GM12874 (cell line): ENCODE results near the gene MYO1G.

Experiments used
- TF ChIP-seq, protein P1 (sequence below): IDR thresholded peaks from 2 replicates; pipeline ENCODE4 v1.5.1; 2011; ENCODE audit warnings: low read depth, mild to moderate bottlenecking, control low read depth, low read length, moderate library complexity; ENCODE audit not compliant: insufficient read depth

MYO1G gene

DNA sequence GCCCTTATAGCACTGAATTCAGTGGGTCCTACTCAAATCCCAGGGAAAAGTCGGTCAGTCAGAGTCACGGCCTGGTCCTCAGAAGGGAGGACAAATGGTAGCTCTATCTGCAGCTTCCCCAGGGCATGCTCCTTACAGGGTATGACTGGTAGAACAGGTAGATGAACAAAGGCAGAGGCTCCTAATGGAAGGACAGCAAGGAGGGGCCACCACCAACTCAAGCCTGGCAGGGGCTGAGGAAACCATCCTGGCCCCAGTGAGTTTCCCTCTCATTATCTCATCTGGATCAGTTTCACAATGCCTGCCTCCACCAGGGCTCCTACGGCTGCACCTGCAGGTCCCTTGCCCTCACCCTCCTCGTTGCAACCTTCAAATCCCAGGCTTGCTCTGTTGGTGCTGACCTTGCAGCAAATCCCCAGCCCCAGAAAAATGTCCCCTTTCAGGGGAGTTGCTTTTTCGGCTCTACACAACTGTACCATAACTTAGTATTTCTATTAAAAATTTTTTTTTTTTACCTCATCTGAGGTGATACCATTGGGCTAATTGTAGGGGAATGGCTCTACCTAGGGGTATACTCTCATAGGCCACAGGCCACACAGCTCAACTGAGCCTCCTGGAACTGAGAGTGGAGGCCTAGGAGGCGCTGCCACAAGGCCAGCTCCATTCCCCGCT lies 2.4 kb upstream of the MYO1G start:
- TF ChIP-seq, protein P1, sequence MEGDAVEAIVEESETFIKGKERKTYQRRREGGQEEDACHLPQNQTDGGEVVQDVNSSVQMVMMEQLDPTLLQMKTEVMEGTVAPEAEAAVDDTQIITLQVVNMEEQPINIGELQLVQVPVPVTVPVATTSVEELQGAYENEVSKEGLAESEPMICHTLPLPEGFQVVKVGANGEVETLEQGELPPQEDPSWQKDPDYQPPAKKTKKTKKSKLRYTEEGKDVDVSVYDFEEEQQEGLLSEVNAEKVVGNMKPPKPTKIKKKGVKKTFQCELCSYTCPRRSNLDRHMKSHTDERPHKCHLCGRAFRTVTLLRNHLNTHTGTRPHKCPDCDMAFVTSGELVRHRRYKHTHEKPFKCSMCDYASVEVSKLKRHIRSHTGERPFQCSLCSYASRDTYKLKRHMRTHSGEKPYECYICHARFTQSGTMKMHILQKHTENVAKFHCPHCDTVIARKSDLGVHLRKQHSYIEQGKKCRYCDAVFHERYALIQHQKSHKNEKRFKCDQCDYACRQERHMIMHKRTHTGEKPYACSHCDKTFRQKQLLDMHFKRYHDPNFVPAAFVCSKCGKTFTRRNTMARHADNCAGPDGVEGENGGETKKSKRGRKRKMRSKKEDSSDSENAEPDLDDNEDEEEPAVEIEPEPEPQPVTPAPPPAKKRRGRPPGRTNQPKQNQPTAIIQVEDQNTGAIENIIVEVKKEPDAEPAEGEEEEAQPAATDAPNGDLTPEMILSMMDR = no peak

DNA sequence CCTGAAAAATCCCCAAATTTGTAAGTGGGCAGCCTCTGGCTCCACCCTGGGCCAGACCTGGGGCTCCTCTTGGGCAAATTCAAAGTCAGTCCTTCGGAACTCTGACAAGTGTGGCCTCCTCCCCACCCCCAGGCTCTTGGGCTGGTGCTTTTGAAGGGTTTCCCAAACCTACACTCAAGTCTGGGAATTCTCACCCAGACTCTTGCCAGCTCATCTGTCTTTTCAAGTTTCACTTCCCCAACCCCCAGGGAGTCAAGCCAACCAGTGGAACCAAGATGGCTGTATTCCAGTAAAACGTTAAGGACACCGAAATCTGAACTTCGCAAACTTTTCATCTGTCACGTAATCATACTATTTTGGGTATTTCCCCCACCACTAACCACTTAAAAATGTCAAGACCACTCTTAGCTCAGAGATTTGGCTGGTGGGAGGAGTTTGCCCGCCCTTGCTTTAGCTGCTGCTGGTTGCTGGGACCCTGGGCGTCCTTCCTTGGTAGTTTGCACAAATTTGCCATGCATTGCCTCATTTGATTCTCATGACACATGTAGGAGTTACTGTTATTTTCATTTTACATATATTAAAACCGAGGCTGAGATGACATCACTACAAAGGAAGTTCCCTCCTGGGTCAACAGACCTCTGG lies 1.7 kb upstream of the MYO1G start:
- TF ChIP-seq, protein P1 = no peak

DNA sequence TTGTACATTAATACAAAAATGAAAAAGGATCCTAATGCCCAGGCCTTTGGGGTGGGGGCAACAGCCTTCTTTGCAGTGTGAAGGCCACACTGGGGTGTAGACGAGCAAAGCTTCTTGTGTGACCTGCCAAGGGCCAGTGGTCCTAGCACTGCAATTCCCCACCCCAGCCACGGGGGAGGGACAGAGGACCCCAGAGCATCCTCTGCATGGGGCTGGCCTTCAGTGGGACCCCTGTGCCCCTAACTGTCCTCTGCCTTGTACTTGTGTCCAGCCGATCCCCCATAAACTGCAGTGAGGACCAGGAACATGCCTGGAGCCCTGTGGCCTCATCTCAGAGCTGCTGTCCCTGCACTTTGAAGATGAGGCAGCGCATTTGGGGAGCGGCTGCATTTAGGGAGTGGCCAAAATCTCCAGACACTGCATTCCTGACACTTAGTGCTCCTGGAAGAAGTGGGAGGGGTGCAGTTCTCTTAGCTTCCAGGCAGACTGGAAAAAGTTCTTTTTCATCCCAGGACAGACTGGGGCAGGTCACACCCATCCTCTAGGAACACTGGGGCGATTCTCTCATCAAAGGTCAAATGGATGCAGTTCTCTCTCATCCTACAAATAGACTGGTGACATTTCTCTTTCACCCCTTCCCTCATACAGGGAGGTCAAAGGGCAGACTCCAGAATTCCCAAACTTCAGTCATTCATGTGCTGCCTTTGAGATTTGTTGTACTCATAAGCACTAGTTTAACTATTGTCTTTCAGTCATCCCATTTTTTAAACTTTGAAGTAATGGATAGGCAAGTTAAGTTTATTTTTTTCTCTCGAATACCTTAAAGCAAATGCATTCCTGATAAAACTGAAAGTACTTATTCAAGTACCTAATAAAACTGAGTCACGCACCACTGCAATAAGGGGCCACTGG lies 922 bp upstream of the MYO1G start:
- TF ChIP-seq, protein P1 = peak; percentile 67

DNA sequence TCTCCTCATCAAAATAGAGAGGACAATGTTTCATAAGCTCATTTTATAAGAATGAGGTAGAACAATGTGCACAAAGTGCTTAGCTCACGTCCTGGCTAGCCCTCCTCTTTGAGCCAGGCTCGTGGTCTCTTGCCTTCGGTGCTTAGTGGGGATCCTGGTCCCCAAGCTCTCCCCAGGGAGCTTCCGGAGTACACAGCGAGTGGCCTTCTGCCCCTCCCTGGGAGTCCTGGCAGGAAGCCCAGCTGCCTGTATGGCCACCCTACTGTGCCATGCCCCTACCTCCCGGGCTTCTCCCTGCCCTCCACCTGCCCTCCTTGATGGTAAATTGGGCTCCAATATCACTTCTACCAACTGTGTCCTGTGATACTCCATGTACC lies 868 bp downstream of the MYO1G start:
- TF ChIP-seq, protein P1 = no peak

DNA sequence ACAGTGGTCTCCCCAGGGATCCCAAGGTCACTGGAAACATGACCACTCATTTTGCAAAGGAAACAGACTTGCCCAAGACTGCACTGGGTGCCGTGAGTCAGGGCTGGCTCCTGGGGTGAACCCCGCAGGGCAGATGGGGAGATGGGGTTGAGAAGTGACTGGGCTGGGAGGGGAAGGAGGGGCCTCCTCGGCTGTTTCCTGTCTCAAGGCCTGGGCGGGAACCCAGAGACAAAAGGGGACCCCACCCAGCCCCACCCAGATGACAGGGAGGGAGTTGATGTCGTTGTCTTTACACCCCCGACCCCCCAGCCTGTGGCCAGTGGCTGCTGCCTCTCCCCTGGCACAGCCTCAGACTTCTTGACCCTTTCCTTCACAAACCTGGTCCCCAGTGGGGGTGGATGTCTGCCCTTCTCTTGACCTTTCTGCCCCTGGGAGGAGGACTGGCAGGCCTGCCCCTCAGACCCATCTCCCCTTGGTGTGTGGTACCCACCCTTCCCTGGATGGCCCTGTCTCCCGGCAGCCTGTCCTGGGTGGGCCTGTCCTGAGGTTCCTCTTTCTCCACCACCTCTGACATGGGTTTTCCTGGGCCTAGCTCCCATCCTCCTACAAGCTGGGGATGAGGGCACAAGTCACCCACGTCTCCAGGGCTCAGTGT lies 1.4 kb downstream of the MYO1G start:
- TF ChIP-seq, protein P1 = no peak

DNA sequence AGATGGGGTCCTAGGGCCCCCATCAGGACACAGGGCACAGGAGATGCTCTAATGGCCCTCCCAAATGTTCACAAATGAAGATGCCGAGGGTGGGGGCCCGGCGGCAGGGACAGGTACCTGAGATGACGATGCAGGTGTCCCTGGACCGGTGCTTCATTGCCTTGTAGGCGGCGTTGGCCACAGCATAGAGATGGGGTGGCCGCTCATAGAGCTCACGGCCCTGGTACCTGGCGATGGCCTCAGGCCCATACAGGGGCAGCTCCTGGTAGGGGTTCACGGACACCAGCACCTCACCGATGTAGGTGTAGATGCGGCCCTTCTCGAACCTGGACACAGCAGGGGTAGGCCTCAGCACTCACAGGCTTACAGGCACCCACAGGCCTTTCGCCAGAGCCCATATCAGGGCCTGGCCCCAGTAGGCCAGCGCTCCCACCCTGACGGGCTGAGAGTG lies 2.0 kb downstream of the MYO1G start:
- TF ChIP-seq, protein P1 = no peak
